DOHH2 (cell line): ENCODE data around the gene LRIG3.

Experiments
- EZH2phosphoT487 ChIP-seq: fragments of 200-600 bp; sonication (generic); IDR thresholded peaks from 2 replicates; pipeline ENCODE4 v1.6.1; 2017; ENCODE audit warnings: borderline replicate concordance, mild to moderate bottlenecking, antibody characterized with exemption, low read length, moderate library complexity, mixed read lengths
- TF ChIP-seq, protein P1 (sequence below): fragments of 200-600 bp; sonication (generic); IDR thresholded peaks from one replicate; pipeline ENCODE4 v1.5.1; 2014; ENCODE audit warnings: antibody characterized with exemption, mild to moderate bottlenecking, low read depth, low read length; ENCODE audit not compliant: poor library complexity, severe bottlenecking

GRCh38 chr12:58943079-58943478 lies 22.8 kb upstream of the LRIG3 start:
- TF ChIP-seq, protein P1, sequence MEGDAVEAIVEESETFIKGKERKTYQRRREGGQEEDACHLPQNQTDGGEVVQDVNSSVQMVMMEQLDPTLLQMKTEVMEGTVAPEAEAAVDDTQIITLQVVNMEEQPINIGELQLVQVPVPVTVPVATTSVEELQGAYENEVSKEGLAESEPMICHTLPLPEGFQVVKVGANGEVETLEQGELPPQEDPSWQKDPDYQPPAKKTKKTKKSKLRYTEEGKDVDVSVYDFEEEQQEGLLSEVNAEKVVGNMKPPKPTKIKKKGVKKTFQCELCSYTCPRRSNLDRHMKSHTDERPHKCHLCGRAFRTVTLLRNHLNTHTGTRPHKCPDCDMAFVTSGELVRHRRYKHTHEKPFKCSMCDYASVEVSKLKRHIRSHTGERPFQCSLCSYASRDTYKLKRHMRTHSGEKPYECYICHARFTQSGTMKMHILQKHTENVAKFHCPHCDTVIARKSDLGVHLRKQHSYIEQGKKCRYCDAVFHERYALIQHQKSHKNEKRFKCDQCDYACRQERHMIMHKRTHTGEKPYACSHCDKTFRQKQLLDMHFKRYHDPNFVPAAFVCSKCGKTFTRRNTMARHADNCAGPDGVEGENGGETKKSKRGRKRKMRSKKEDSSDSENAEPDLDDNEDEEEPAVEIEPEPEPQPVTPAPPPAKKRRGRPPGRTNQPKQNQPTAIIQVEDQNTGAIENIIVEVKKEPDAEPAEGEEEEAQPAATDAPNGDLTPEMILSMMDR: no peak
- TF ChIP-seq EZH2phosphoT487: no peak
